HT1080 (cell line): ENCODE measurements around the gene FUT1. TPM values are rescaled to one million over a fixed set of nuclear protein-coding genes. Genes with fewer than 3 reads are reported as not detected.
"Not testable (repeated sequence)": the region's sequence is repeated elsewhere in the genome, so short reads cannot be mapped to it uniquely, and the experiment has no call there.

Experiments used
- DNase-seq: peaks from one replicate; pipeline ENCODE4 v3.0.0-alpha.2; 2015; ENCODE audit warnings: low read depth
- small RNA-seq: library from RNA; depleted of rRNA; stranded (forward); fragments of <200 nt; gene quantifications from one replicate; pipeline ENCODE3, GENCODE V24; 2014
- total RNA-seq: library from RNA; depleted of rRNA; stranded (reverse); fragments of >200 nt; shearing (Covaris generic); gene quantifications from 2 replicates; pipeline ENCODE4 v1.2.3, GENCODE V29; 2014; rRNA removed

Gene FUT1
- total RNA-seq, 1 experiment from 2014 or later = not detected

DNA sequence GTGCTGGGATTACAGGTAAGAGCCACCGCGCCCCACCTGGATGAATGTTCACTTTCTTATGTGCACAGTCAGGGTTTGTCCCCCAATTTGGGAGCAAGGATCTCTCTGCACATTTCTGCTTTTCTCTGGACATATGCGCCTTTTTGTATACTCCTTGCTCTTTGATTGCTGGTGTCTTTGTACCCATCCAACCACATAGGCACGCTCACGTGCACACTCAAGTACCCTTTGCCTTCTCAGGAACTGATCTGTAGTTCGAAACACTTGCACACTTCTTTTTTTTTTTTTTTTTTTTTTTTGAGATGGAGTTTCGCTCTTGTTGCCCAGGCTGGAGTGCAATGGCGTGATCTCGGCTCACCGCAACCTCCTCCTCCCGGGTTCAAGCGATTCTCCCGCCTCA, 34.3 kb downstream of the FUT1 start:
- DNase-seq = not testable (repeated sequence)

DNA sequence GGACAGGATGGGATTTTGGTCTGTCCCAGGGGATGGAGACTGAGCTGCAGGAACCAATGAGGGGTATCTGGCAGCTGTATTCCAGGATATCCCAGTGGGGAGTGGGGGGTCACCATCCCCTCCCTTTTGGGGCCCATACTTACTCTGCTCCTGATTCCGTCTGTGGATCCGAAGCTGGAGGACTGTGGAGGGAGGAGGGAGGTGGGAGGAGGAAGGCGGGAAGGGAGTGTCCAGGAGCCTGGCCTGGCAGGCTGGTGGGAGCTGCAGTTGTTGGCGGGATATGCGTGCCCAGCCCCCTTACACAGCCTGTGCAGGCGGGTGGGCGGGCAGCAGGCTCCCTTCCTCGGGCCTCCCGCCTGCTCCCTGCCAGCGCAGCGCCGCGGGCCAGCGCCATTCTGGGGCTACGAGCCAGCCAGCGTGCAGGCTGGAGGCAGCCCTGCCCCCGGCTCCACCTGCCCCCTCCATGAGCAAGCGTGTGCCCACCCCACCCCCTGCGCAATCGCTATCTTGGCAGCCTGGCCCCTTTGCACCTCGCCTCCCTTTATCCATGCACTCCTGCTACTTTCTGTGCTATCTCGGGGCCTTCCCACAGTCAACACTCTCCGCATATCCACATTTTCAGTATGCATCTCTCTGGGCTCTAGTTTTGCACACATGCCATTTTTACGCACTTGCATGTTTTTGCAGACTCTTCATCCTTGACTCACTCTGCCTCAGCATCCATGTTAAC, 35.7 kb downstream of the FUT1 start:
- no peak for DNase-seq

DNA sequence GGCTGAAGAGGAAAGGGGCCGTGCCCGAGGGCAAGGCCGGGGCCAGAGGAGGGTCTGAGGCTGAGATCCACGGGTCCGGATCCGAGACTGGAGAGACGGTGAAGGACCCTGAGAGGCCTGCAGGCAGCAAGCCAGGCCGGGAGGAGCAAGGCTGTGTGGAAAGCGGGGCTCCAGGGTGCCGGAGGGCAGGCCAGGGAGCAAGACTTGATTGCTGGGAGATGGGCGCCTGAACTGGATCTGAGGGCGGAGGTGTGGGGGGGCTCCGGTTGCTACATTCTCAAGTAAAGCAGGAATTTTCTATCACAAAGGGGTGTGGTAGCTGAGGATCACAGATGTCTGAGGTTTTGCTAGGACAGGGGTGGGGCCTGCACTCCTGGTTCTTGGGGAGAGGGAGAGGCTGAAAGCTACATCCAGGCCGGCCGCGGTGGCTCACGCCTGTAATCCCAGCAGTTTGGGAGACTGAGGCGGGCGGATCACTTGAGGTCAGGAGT, 36.7 kb downstream of the FUT1 start:
- DNase-seq = no peak

DNA sequence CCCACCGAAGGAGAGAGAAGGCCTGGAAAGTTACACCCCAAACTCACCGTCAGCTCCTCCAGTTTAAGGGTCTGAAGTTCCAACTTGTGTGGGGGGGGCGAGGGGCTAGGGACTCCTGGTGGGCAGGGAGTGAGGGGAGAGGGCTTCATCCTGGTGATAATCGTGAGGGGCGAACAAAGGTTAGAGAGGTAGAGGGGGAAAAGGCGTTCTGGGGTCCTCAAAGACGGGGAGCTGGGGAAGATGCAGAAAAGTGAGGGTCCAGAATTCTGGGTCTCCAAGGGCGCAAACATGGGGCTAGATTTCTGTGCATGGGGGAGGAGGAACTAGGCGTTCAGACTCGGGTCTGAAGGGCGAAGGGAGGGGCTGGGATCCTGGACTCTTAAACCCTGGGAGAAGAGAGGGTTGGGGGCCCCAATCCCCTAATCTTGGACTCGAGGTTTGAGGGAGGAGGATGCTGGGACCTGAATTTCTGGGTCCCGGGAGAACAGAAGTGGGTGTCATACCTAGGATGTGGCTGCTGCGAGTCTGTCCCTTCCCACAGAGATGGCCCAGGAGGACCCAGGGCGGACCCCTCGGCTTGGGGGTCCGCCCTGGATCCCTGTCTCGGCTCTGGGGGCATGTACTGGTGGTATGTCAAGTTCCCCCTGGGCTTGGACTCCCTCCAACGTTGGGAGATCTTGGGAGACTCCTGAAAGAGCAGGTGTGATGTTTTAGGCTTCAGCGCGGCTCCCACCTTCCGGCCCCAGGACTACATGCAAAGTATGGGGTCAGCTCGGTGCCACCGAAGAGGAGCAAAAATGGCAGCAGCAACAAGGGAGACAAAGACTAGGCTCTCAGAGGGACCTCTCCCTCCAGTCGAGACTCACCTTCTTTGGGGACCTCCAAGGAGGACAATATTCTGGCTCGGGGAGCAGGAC, 37.4 kb downstream of the FUT1 start:
- no peak for DNase-seq

DNA sequence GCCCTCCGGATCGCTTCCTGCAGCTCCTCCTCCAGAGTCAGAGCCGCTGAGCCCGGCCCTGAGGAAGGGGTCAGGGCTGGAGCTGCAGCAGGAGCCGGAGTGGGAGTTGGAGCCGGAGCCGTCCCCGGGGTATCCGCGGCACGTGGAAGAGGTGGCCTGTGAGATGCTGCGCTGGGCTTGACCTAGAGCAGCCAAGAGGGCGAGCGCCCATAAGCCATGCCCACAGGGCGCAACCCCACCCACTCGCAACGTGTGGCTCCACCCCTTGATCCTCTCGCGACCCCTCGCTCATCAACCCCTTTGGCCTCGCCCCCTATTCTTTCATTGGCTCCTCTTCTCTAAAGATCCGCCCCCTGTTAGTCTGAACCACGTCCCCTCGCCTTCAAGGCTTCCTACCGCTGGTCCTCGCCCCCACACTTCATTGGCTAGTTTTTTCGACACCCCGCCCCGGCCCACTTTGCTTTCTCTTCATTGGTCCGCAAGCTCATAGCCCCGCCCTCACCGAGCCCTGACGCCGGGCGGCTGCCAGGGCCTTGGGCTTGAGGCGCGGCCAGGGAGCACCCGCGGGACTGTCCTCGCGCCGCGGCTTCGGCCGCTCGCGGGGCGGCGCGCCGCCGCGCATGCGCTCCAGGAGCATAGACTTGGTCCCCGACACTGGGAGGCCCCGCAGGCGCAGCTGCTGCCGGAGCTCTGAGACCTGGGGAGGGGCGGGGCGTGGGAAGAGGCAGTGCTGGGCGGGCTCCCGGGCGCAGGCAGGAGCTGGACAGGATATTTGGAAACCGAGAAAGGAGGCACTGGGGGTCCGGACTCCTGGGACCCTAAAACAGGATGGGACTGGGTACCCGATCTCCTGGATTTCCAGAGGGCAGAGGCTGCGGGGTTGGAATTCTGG, 38.3 kb downstream of the FUT1 start:
- peak; percentile 97 for DNase-seq

DNA sequence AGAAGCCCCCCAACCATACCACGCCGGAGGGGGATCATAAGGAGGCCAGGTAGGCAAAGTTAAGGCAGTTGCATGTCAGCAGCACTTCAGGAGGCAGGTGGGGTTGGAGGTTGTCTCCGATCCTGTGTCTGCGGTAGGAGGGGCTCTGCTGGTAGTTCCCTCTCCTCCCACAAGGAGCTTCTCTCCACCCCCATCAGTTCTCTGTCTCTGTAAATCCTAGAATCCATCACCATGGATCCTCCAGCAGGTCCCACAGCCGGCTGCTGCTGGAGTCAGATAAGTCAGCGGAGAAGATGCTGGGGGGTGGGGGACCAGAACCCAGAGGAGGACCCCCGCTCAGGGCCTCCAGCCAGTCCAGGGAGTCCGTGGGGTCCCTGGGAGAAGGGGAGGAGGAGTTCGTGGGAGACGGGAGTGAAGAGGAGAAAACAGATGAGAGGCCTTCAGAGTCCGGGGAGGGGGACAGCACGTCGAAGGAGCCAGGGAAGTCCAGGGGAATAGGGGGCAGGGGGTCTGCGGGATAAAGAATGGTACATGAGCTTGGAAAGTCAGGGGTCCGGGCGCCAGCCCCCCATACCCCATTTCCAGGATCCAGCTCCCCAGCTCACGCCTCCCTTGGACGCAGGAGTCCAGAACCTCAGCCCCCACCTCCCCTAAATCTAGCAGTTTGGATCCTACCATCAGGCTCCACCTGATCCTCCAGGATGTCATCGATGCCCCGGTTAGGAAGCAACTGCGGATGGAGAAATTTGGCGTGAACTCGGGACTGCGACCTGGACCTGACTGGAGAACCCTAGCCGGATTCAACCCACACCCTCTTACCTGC, 39.2 kb downstream of the FUT1 start:
- DNase-seq = no peak

DNA sequence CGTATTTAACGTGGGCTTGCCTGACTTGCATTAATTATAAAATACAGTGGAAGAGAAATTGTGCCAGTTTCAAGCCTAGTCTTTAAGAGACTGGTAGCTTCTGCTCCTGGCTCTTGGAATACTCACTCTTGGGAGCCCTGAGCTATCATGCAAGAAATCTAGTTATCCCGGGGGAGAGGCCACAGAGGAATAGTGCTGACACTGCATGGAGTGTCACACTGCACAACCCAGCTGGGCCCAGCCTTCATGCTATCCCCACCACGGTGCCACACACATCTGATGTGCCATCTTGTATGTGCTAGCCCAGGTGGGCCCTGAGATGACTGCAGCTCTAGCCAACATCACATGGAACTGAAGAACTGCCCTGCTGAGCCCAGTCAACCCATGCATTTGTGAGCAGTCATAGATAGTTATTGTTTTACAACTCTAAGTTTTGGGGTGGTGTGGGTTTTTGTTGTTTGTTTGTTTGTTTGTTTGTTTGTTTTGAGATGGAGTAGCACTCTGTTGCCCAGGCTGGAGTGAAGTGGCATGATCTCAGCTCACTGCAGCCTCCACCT, 41.3 kb downstream of the FUT1 start:
- DNase-seq = no peak

DNA sequence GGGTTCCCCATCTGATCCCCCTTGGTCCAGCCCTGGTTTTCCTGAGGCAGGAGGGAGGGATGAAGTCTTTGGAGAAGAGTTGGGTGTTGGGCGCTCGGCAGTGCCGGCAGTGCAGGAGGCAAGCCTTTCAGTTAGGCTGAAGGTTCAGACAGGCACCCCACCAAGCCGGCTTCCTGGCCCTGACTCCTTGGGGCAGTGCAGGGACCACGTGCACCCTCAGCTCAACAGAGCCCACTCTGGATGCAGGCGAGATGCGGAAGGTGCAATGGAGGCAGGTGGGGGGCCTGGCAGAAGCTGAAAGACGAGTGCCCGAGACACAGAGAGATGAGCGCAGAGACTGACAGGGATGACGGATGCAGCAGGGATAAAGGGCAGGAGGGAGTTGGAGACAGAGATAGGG, 44.0 kb downstream of the FUT1 start:
- no peak for DNase-seq

DNA sequence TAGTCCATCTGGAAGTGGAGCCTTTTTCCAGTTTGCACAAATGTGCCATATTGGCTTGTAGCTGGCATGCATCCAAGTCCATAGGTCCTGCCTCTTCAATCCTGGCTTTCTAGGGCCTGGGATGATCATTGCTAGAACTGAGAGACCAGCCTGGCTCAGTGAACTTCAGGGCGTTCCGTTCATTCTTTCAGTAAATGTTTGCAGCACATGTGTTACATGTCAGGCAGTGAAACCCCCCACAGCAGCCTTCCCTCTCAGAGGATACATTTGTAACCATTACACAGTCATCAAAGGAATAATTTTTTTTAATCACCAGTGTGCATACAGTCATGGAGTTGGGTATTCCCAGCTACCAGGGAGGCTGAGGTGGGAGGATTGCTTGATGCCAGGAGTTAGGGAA, 47.0 kb downstream of the FUT1 start:
- DNase-seq = no peak

DNA sequence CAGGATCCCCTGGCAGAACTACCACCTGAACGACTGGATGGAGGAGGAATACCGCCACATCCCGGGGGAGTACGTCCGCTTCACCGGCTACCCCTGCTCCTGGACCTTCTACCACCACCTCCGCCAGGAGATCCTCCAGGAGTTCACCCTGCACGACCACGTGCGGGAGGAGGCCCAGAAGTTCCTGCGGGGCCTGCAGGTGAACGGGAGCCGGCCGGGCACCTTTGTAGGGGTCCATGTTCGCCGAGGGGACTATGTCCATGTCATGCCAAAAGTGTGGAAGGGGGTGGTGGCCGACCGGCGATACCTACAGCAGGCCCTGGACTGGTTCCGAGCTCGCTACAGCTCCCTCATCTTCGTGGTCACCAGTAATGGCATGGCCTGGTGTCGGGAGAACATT, 49.1 kb downstream of the FUT1 start:
- no peak for DNase-seq

DNA sequence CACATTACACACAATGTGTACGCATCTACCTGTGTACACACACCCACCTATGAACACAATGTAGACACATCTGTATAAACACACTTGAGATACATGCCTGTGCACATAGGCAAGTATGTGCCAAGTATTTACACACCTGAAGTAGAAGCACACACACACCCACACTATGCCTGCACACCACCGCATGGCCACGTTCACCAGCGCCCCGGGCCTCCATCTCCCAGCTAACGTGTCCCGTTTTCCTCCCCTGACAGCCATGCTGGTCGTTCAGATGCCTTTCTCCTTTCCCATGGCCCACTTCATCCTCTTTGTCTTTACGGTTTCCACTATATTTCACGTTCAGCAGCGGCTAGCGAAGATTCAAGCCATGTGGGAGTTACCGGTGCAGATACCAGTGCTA, 49.7 kb downstream of the FUT1 start:
- no peak for DNase-seq

DNA sequence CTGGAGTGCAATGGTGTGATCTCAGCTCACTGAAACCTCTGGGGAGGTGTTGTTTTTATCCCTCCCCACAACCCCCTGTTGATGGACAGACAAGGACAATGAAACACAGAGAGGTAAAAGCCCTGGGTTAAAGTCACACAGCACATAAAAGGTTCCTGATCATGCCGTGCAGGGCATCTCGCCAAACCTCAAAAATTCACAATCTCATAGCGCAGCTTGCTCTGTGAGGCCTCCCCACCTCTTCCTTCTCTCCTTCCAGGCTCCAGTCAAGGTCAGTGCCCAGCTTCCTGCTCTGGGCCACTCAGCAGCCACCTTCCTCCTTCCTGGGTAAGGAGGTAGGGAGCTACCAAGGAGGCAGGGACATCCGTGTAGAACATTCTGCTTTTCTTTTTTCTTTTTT, 54.4 kb downstream of the FUT1 start:
- DNase-seq = peak; percentile 71

Small RNA genes within 50 kb of the gene (small RNA-seq; reads per million reads assigned to genes)
- not detected for gene RNU6-317P

Other genes with a start within 250 kb of the FUT1 start
- 0.05 TPM in 1 of 2 replicates, not detected in the other for gene LMTK3, start 240.8 kb downstream of the FUT1 start, total RNA-seq
- not detected in 2 replicates for gene SULT2B1, start 200.5 kb downstream of the FUT1 start, total RNA-seq
- gene SPACA4, start 145.9 kb downstream of the FUT1 start, total RNA-seq = not detected in 2 replicates
- 1.2 TPM in 1 of 2 replicates, not detected in the other for gene FAM83E, start 137.6 kb downstream of the FUT1 start, total RNA-seq
- gene RPL18, start 133.5 kb downstream of the FUT1 start, total RNA-seq = 2,830 and 3,901 TPM in 2 replicates
- gene SPHK2, start 133.1 kb downstream of the FUT1 start, total RNA-seq = 15.9 and 16.5 TPM in 2 replicates
- 10.3 and 11.1 TPM in 2 replicates for gene DBP, start 115.3 kb downstream of the FUT1 start, total RNA-seq
- 0.77 and 1.4 TPM in 2 replicates for gene CA11, start 106.5 kb downstream of the FUT1 start, total RNA-seq
- gene NTN5, start 79.6 kb downstream of the FUT1 start, total RNA-seq = not detected in 2 replicates
- gene FUT2, start 56.7 kb downstream of the FUT1 start, total RNA-seq = not detected in 2 replicates
- gene MAMSTR, start 32.9 kb downstream of the FUT1 start, total RNA-seq = 0.35 TPM in 1 of 2 replicates, not detected in the other
- gene RASIP1, start 12.0 kb downstream of the FUT1 start, total RNA-seq = not detected in 2 replicates
- not detected in 2 replicates for gene IZUMO1, start 5.7 kb downstream of the FUT1 start, total RNA-seq
- gene FGF21, start 2.9 kb upstream of the FUT1 start, total RNA-seq = not detected in 2 replicates
- gene BCAT2, start 58.4 kb upstream of the FUT1 start, total RNA-seq = 54.2 and 60.6 TPM in 2 replicates
- not detected in 2 replicates for gene HSD17B14, start 83.8 kb upstream of the FUT1 start, total RNA-seq
- 0.31 TPM in 1 of 2 replicates, not detected in the other for gene PLEKHA4, start 116.0 kb upstream of the FUT1 start, total RNA-seq
- gene PPP1R15A, start 119.8 kb upstream of the FUT1 start, total RNA-seq = 44.3 and 49.4 TPM in 2 replicates
- gene TULP2, start 146.1 kb upstream of the FUT1 start, total RNA-seq = not detected in 2 replicates
- 107 and 146 TPM in 2 replicates for gene NUCB1, start 147.7 kb upstream of the FUT1 start, total RNA-seq
- 0.57 TPM in 1 of 2 replicates, not detected in the other for gene DHDH, start 181.1 kb upstream of the FUT1 start, total RNA-seq
- gene BAX, start 202.2 kb upstream of the FUT1 start, total RNA-seq = 198 and 273 TPM in 2 replicates
- gene FTL, start 212.7 kb upstream of the FUT1 start, total RNA-seq = 4,284 and 5,930 TPM in 2 replicates
- gene GYS1, start 240.7 kb upstream of the FUT1 start, total RNA-seq = 35.2 and 46.1 TPM in 2 replicates
- 498 and 522 TPM in 2 replicates for gene RUVBL2, start 241.2 kb upstream of the FUT1 start, total RNA-seq